Activated naive CD4-positive, alpha-beta T cell treated with anti-CD3 and anti-CD28 coated beads, Interleukin-2, amount 50 U/mL, for 16 hours (primary cell): ENCODE data around the gene SEC24C.
"Not testable (repeated sequence)": the region's sequence is repeated elsewhere in the genome, so short reads cannot be mapped to it uniquely, and the experiment has no call there.

Experiments used
- DNase-seq: peaks from one replicate; pipeline ENCODE4 v3.0.0-alpha.2; 2020

The SEC24C gene

GRCh38 chr10:73772281-73773151 lies 28.3 kb downstream of the SEC24C start:
- DNase-seq, result peak; percentile 74

- DNase-seq, result peak; percentile 21
Measured at GRCh38 chr10:73773152-73773879, 29.1 kb downstream of the SEC24C start.

- no peak for DNase-seq
Measured at GRCh38 chr10:73774637-73775036, 30.5 kb downstream of the SEC24C start.

- no peak for DNase-seq
Measured at GRCh38 chr10:73779018-73779417, 34.8 kb downstream of the SEC24C start.

GRCh38 chr10:73779539-73780197 lies 35.5 kb downstream of the SEC24C start:
- DNase-seq, result no peak

GRCh38 chr10:73780301-73780700 lies 36.1 kb downstream of the SEC24C start:
- DNase-seq, result no peak

- DNase-seq, result no peak
Measured at GRCh38 chr10:73780966-73781365, 36.8 kb downstream of the SEC24C start.

GRCh38 chr10:73781548-73781878 lies 37.3 kb downstream of the SEC24C start:
- no peak for DNase-seq

- peak; percentile 93 for DNase-seq
Measured at GRCh38 chr10:73781879-73782748, 37.9 kb downstream of the SEC24C start, which contains the start of gene CHCHD1. CHCHD1 (plus strand) TSS chr10:73782048; CDS start chr10:73782076, 28 bp downstream.

- DNase-seq, result no peak
Measured at GRCh38 chr10:73782749-73783085, 38.5 kb downstream of the SEC24C start.

- DNase-seq, result peak; percentile 83
Measured at GRCh38 chr10:73785211-73785720, 41.1 kb downstream of the SEC24C start, which contains the start of gene ZSWIM8. ZSWIM8 (plus strand) TSS chr10:73785606; CDS start chr10:73785879, 273 bp downstream.

- DNase-seq, result peak; percentile 48
Measured at GRCh38 chr10:73785721-73786511, 41.7 kb downstream of the SEC24C start.

- DNase-seq, result no peak
Measured at GRCh38 chr10:73786512-73786885, 42.3 kb downstream of the SEC24C start.

- DNase-seq, result not testable (repeated sequence)
Measured at GRCh38 chr10:73787031-73787800, 43.0 kb downstream of the SEC24C start.

- no peak for DNase-seq
Measured at GRCh38 chr10:73788864-73789658, 44.9 kb downstream of the SEC24C start.

- DNase-seq, result no peak
Measured at GRCh38 chr10:73789659-73790055, 45.5 kb downstream of the SEC24C start.

GRCh38 chr10:73790886-73791625 lies 46.9 kb downstream of the SEC24C start:
- no peak for DNase-seq

- no peak for DNase-seq
Measured at GRCh38 chr10:73791871-73792400, 47.8 kb downstream of the SEC24C start.

GRCh38 chr10:73793456-73793855 lies 49.3 kb downstream of the SEC24C start:
- no peak for DNase-seq
